Liver (tissue), 3 donors: Measurements from ENCODE around the gene USH2A.

Experiments used
- CTCF ChIP-seq: fragments of 150-350 bp; IDR thresholded peaks from 2 replicates; pipeline ENCODE4 v1.5.1; 2017; ENCODE audit warnings: improper control_type of control experiment, low read depth, low read length; ENCODE audit not compliant: missing input control
- EGR1 ChIP-seq, 2 donors: IDR thresholded peaks; 2 replicates each; pipeline ENCODE4 v1.6.1; 2016 to 2018; ENCODE audit warnings: antibody characterized with exemption in 2 of 2, low read depth in 2 of 2
- RAD21 ChIP-seq, 2 donors: IDR thresholded peaks; 2 replicates each; pipeline ENCODE4 v1.6.1; 2016; ENCODE audit warnings: antibody characterized with exemption in 2 of 2, mild to moderate bottlenecking in 2 of 2
- SP1 ChIP-seq: IDR thresholded peaks from 2 replicates; pipeline ENCODE4 v1.6.1; 2018; ENCODE audit warnings: antibody characterized with exemption, mild to moderate bottlenecking
- TAF1 ChIP-seq: conservative IDR thresholded peaks from 2 replicates; pipeline ENCODE4 v1.6.1; 2016; ENCODE audit warnings: antibody characterized with exemption, mild to moderate bottlenecking
- TF ChIP-seq, protein P1 (sequence below): IDR thresholded peaks from 2 replicates; pipeline ENCODE4 v1.6.1; 2016; ENCODE audit warnings: antibody characterized with exemption
- donor health status: healthy.
- donor health status: healthy.

DNA sequence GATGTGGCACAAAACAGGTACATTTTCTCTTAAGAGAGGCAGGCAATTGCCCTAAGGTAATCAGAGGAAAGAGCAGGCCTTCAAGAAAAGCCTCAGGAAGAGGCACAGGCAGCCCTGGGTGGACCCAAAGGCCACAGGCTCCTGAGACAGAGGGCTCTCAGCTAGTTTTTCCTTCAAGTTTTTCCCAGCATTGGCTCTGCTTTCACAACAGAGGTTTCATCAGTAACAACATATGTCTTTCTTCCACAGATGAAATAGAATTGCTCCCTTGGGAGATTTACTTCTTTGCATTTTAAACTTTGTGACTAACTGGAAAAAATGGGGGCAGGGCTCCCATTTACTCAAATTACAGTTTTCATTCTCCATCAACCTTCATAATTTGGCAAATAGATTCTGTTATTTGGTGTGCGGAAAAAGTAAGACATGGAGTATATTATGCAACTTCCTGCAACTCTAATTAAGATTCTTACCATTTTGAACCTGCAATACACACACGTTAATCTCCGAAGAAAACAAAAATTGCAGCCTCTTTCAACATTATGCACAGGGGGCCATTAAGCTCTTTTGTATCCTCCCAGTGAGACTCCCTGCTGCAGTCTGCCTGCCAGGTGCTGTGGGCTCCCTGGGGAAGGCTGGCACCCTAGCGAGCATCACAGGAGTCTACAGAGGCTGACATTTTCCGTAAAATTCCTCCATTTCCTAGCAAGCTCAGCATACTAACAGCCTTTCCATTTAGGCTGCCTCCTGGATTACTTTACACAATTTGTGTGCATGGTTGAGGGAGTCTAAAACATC, 282.3 kb downstream of the USH2A start:
- TF ChIP-seq CTCF (no peak), TAF1 (no peak), RAD21 (IDR thresholded peaks at IDR 0.05) (no peak), SP1 (no peak), EGR1 (IDR thresholded peaks at IDR 0.05; ENCODE audit: low read depth in 2 of 2) (no peak)
- TF ChIP-seq, protein P1, sequence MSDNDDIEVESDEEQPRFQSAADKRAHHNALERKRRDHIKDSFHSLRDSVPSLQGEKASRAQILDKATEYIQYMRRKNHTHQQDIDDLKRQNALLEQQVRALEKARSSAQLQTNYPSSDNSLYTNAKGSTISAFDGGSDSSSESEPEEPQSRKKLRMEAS: no peak
